Hepatocyte (in vitro differentiated cells): ENCODE measurements around the gene NPDC1. TPM values are rescaled to one million over a fixed set of nuclear protein-coding genes. Genes with fewer than 3 reads are reported as not detected.
A peak's percentile ranks its signal among the peaks of the same experiment; 100 is the strongest.

Experiments
- DNase-seq: peaks from one replicate; pipeline ENCODE4 v3.0.0-alpha.2; 2016; ENCODE audit warnings: low spot score
- H2AFZ ChIP-seq: fragments of 200-600 bp; sonication (generic); 2 replicates; pipeline ENCODE4 v1.6.0; 2016; ENCODE audit warnings: antibody characterized with exemption, mild to moderate bottlenecking
- H3K27ac ChIP-seq: fragments of 200-600 bp; sonication (generic); 2 replicates; pipeline ENCODE4 v1.5.1; 2016; ENCODE audit warnings: mild to moderate bottlenecking
- H3K27me3 ChIP-seq: fragments of 200-600 bp; sonication (generic); 2 replicates; pipeline ENCODE4 v1.6.1; 2016
- H3K36me3 ChIP-seq: fragments of 200-600 bp; sonication (generic); replicated peaks from 2 replicates; pipeline ENCODE4 v1.5.1; 2016; ENCODE audit warnings: low read depth; ENCODE audit not compliant: insufficient read depth
- H3K4me1 ChIP-seq: fragments of 200-600 bp; sonication (generic); 2 replicates; pipeline ENCODE4 v1.5.1; 2016; ENCODE audit warnings: mild to moderate bottlenecking, moderate library complexity; ENCODE audit not compliant: insufficient read depth
- H3K4me2 ChIP-seq: fragments of 200-600 bp; sonication (generic); 2 replicates; pipeline ENCODE4 v1.6.0; 2016
- H3K4me3 ChIP-seq: fragments of 200-600 bp; sonication (generic); 2 replicates; pipeline ENCODE4 v1.5.1; 2016; ENCODE audit warnings: mild to moderate bottlenecking
- H3K79me2 ChIP-seq: fragments of 200-600 bp; sonication (generic); 2 replicates; pipeline ENCODE4 v1.6.0; 2017; ENCODE audit warnings: mild to moderate bottlenecking
- H3K9me2 ChIP-seq: fragments of 200-600 bp; sonication (generic); replicated peaks from 2 replicates; pipeline ENCODE4 v1.6.0; 2017; ENCODE audit warnings: mild to moderate bottlenecking; ENCODE audit not compliant: insufficient read depth
- H3K9me3 ChIP-seq: fragments of 200-600 bp; sonication (generic); 2 replicates; pipeline ENCODE4 v1.5.1; 2016; ENCODE audit warnings: low read depth, mild to moderate bottlenecking
- H4K20me1 ChIP-seq: fragments of 200-600 bp; sonication (generic); 2 replicates; pipeline ENCODE4 v1.6.0; 2016; ENCODE audit warnings: mild to moderate bottlenecking; ENCODE audit not compliant: insufficient read depth, poor library complexity, severe bottlenecking
- CTCF ChIP-seq: fragments of 200-600 bp; sonication (generic); IDR thresholded peaks from 2 replicates; pipeline ENCODE4 v1.5.1; 2016; ENCODE audit warnings: antibody characterized with exemption, mild to moderate bottlenecking; ENCODE audit not compliant: poor library complexity
- EZH2 ChIP-seq: fragments of 200-600 bp; sonication (generic); IDR thresholded peaks from 2 replicates; pipeline ENCODE4 v1.6.1; 2016; ENCODE audit warnings: antibody characterized with exemption, mild to moderate bottlenecking, borderline replicate concordance
- EZH2phosphoT487 ChIP-seq: fragments of 200-600 bp; sonication (generic); IDR thresholded peaks from one replicate; pipeline ENCODE4 v1.6.1; 2018; ENCODE audit warnings: antibody characterized with exemption, mild to moderate bottlenecking, low read depth, moderate library complexity; ENCODE audit not compliant: unreplicated experiment, severe bottlenecking
- WGBS: methylation state at CpG from one replicate; pipeline ENCODE4 v1.1.6; 2016; ENCODE audit warnings: low lambda C conversion rate; ENCODE audit errors: missing lambda C conversion rate; 5-methylcytosine and 5-hydroxymethylcytosine counted together
- polyA plus RNA-seq: library from polyadenylated mRNA; unstranded; fragments of >200 nt; fragmentation: Nextera tagmentation; extraction: Ambion mirVana; gene quantifications from 2 replicates; pipeline ENCODE4 v1.2.1, GENCODE V29; 2016
- total RNA-seq: library from RNA; depleted of rRNA; stranded (reverse); fragments of >200 nt; gene quantifications from 2 replicates; pipeline ENCODE4 v1.2.3, GENCODE V29; 2014

Gene NPDC1
- total and polyA plus RNA-seq, 2 experiments from 2014 or later, result 12.7 to 72.7 TPM

- Histone ChIP-seq H3K9me3 (no peaks in the 10 kb centered on the region), H3K36me3 (no peaks in the 10 kb centered on the region), H3K9me2 (no peaks in the 10 kb centered on the region), H4K20me1 (no peaks in the 10 kb centered on the region), H3K4me3 (peak overlapping the region; percentile 36), H3K79me2 (no peaks in the 10 kb centered on the region), H2AFZ (no peak overlapping the region), H3K27me3 (peaks cover 33% of the 10 kb centered on the region), H3K4me2 (peak overlapping the region; percentile 97), H3K27ac (no peak overlapping the region), H3K4me1 (peaks cover 46% of the 10 kb centered on the region)
- DNase-seq, result no peak
- TF ChIP-seq CTCF (no peak), EZH2phosphoT487 (no peak), EZH2 (no peak)
- WGBS, result 23% methylated on average over 43 of the region's 71 CpGs
These were observed 7.3 kb upstream of the NPDC1 start for GRCh38 chr9:137052998-137053943.

GRCh38 chr9:137052293-137052692 is 6.3 kb upstream of the NPDC1 start:
- Histone ChIP-seq H3K27ac (no peak overlapping the region), H3K36me3 (no peaks in the 10 kb centered on the region), H2AFZ (no peak overlapping the region), H3K79me2 (no peaks in the 10 kb centered on the region), H3K4me3 (no peak overlapping the region), H4K20me1 (no peaks in the 10 kb centered on the region), H3K27me3 (peaks cover 39% of the 10 kb centered on the region), H3K4me1 (peaks cover 38% of the 10 kb centered on the region), H3K9me3 (no peaks in the 10 kb centered on the region), H3K4me2 (no peak overlapping the region), H3K9me2 (no peaks in the 10 kb centered on the region)
- 83% methylated on average over 6 of the region's 8 CpGs for WGBS
- TF ChIP-seq EZH2 (no peak), CTCF (no peak), EZH2phosphoT487 (no peak)
- no peak for DNase-seq

- TF ChIP-seq EZH2, result no peak
- TF ChIP-seq EZH2phosphoT487, result no peak
- no peak for TF ChIP-seq CTCF
- Histone ChIP-seq H3K79me2 (no peaks in the 10 kb centered on the region), H3K9me2 (no peaks in the 10 kb centered on the region), H3K4me2 (no peak overlapping the region), H3K27me3 (peaks cover 39% of the 10 kb centered on the region), H2AFZ (no peak overlapping the region), H4K20me1 (no peaks in the 10 kb centered on the region), H3K27ac (no peak overlapping the region), H3K4me3 (no peak overlapping the region), H3K9me3 (no peaks in the 10 kb centered on the region), H3K4me1 (peaks cover 31% of the 10 kb centered on the region), H3K36me3 (no peaks in the 10 kb centered on the region)
- 91% methylated on average over 16 of the region's 17 CpGs for WGBS
- DNase-seq, result no peak
These were observed 5.3 kb upstream of the NPDC1 start for GRCh38 chr9:137051145-137051724.
